Endometrial microvascular endothelial cells (primary cell): Measurements from ENCODE around the gene HLX. TPM values are rescaled to one million over a fixed set of nuclear protein-coding genes. Genes with fewer than 3 reads are reported as not detected.

Source experiments
- total RNA-seq: library from RNA; depleted of rRNA; stranded (reverse); fragments of >200 nt; gene quantifications from one replicate; pipeline ENCODE4 v1.2.3, GENCODE V29; 2015; ENCODE audit errors: inconsistent ontology term

HLX gene
- total RNA-seq, 1 donor from 2014 or later = 16.1 TPM

Other genes starting within 250 kb of the HLX start
- 25.2 TPM for gene C1orf115, start 189.1 kb upstream of the HLX start, total RNA-seq
- gene MTARC2, start 131.1 kb upstream of the HLX start, total RNA-seq = 4.6 TPM
- 1.6 TPM for gene MTARC1, start 92.5 kb upstream of the HLX start, total RNA-seq